A673 (cell line): ENCODE measurements around the gene LAMTOR3. TPM values are rescaled to one million over a fixed set of nuclear protein-coding genes. Genes with fewer than 3 reads are reported as not detected.

ENCODE experiments used
- BruUV-seq: library from RNA; stranded (reverse); fragments of 400-500 nt; replicated peaks from 2 replicates; lab custom pipeline; 2021; lab: Mats Ljungman, UMichigan
- CTCF ChIA-PET: fragments of 300-600 bp; sonication (Branson Sonifier 250); formaldehyde crosslinking; loops from one replicate; lab custom pipeline; 2022; ENCODE audit warnings: antibody characterized with exemption; lab: Charles Lee
- POLR2A ChIA-PET: fragments of 300-600 bp; sonication (Branson Sonifier 250); formaldehyde crosslinking; loops from one replicate; lab custom pipeline; 2022; ENCODE audit warnings: antibody characterized with exemption; ENCODE audit not compliant: low non-redundant PET; lab: Charles Lee
- DNase-seq: peaks from one replicate; pipeline ENCODE4 v3.0.0-alpha.2; 2015; ENCODE audit warnings: low spot score
- H3K27ac ChIP-seq: fragments of 200-600 bp; sonication (generic); 2 replicates; pipeline ENCODE4 v1.5.1; 2016; ENCODE audit warnings: mixed run types, low read depth, mild to moderate bottlenecking, mixed read lengths, antibody characterized with exemption, low read length; ENCODE audit not compliant: poor library complexity, severe bottlenecking
- H3K27me3 ChIP-seq: fragments of 200-600 bp; sonication (generic); replicated peaks from 2 replicates; pipeline ENCODE4 v1.6.1; 2017; ENCODE audit warnings: mixed run types, low read depth, mild to moderate bottlenecking, mixed read lengths, antibody characterized with exemption, low read length; ENCODE audit not compliant: insufficient read depth, poor library complexity
- H3K36me3 ChIP-seq: fragments of 200-600 bp; sonication (generic); 2 replicates; pipeline ENCODE4 v1.6.1; 2016; ENCODE audit warnings: mixed run types, mild to moderate bottlenecking, mixed read lengths, antibody characterized with exemption, low read length; ENCODE audit not compliant: insufficient read depth, poor library complexity, severe bottlenecking
- H3K4me1 ChIP-seq: fragments of 200-600 bp; sonication (generic); 2 replicates; pipeline ENCODE4 v1.6.1; 2017; ENCODE audit warnings: mixed run types, mild to moderate bottlenecking, mixed read lengths, antibody characterized with exemption, low read length; ENCODE audit not compliant: insufficient read depth, poor library complexity, severe bottlenecking
- H3K4me3 ChIP-seq: fragments of 200-600 bp; sonication (generic); 2 replicates; pipeline ENCODE4 v1.5.1; 2016; ENCODE audit warnings: low read depth, mixed run types, mild to moderate bottlenecking, mixed read lengths, low read length; ENCODE audit not compliant: poor library complexity, severe bottlenecking
- H3K9me3 ChIP-seq: fragments of 200-600 bp; sonication (generic); 2 replicates; pipeline ENCODE4 v1.6.1; 2016; ENCODE audit warnings: mixed run types, low read depth, mild to moderate bottlenecking, mixed read lengths, antibody characterized with exemption, low read length; ENCODE audit not compliant: poor library complexity, severe bottlenecking
- EZH2 ChIP-seq: fragments of 200-600 bp; sonication (generic); IDR thresholded peaks from 2 replicates; pipeline ENCODE4 v1.6.1; 2017; ENCODE audit warnings: borderline replicate concordance, low read depth, mild to moderate bottlenecking, mixed read lengths, antibody characterized with exemption, low read length; ENCODE audit not compliant: poor library complexity, severe bottlenecking
- intact Hi-C: fragments of 100-400 bp; cut with micrococcal nuclease; formaldehyde crosslinking; loops from one replicate; pipeline ENCODE4 v1.10.0; 2022; ENCODE audit not compliant: unreplicated experiment
- total RNA-seq: library from RNA; stranded (reverse); gene quantifications from 2 replicates; pipeline ENCODE4 v1.2.3, GENCODE V29; 2021
- TF ChIP-seq, protein P1 (sequence below): fragments of 300-800, 200-600 bp; sonication (generic); conservative IDR thresholded peaks from 2 replicates; pipeline ENCODE4 v1.5.1; 2017; ENCODE audit warnings: low read depth, mild to moderate bottlenecking, antibody characterized with exemption, low read length, moderate library complexity, mixed read lengths

The LAMTOR3 gene
- total RNA-seq, 1 experiment from 2014 or later: 31.6 TPM

DNA sequence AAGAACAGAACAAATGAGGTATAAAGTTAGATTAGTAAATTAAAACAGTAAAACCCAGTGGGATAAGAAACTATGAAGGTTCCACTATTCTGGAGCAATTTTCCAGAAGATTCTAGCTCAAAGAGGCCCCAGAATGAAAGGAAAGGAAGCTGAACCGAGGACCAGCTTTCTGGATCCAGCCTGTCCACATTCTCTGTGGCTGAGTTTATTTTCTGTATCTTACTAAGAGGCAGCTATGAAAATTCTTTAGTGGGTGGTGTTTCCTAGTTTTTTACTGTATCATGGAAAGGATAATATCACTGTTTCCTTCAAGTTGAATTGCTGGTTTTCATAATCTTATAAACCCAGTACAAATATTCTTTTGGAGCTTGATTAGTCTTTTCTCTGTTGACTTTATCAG lies 65.8 kb downstream of the LAMTOR3 start:
- no peak overlapping the region for H3K4me3 ChIP-seq
- no peaks in the 10 kb centered on the region for H3K27me3 ChIP-seq
- no TSS peak for BruUV-seq
- no peaks in the 10 kb centered on the region for H3K4me1 ChIP-seq
- POLR2A ChIA-PET: no interaction called here
- TF ChIP-seq, protein P1, sequence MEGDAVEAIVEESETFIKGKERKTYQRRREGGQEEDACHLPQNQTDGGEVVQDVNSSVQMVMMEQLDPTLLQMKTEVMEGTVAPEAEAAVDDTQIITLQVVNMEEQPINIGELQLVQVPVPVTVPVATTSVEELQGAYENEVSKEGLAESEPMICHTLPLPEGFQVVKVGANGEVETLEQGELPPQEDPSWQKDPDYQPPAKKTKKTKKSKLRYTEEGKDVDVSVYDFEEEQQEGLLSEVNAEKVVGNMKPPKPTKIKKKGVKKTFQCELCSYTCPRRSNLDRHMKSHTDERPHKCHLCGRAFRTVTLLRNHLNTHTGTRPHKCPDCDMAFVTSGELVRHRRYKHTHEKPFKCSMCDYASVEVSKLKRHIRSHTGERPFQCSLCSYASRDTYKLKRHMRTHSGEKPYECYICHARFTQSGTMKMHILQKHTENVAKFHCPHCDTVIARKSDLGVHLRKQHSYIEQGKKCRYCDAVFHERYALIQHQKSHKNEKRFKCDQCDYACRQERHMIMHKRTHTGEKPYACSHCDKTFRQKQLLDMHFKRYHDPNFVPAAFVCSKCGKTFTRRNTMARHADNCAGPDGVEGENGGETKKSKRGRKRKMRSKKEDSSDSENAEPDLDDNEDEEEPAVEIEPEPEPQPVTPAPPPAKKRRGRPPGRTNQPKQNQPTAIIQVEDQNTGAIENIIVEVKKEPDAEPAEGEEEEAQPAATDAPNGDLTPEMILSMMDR: no peak
- TF ChIP-seq EZH2: no peak
- H3K36me3 ChIP-seq: no peaks in the 10 kb centered on the region
- no peak overlapping the region for H3K27ac ChIP-seq
- intact Hi-C loops: no loop called here
- H3K9me3 ChIP-seq: no peaks in the 10 kb centered on the region
- CTCF ChIA-PET: no interaction called here
- DNase-seq: no peak

Other genes starting within 250 kb of the LAMTOR3 start
- gene C4orf54, start 236.6 kb downstream of the LAMTOR3 start, total RNA-seq: not detected in 2 replicates
- not detected in 2 replicates for gene DAPP1, start 77.6 kb downstream of the LAMTOR3 start, total RNA-seq
- gene DNAJB14, start 52.2 kb upstream of the LAMTOR3 start, total RNA-seq: 33.5 and 36.4 TPM in 2 replicates
- 1,005 and 1,095 TPM in 2 replicates for gene H2AZ1, start 55.8 kb upstream of the LAMTOR3 start, total RNA-seq